ENCODE results near the gene CKS1B.

The CKS1B gene

DNA sequence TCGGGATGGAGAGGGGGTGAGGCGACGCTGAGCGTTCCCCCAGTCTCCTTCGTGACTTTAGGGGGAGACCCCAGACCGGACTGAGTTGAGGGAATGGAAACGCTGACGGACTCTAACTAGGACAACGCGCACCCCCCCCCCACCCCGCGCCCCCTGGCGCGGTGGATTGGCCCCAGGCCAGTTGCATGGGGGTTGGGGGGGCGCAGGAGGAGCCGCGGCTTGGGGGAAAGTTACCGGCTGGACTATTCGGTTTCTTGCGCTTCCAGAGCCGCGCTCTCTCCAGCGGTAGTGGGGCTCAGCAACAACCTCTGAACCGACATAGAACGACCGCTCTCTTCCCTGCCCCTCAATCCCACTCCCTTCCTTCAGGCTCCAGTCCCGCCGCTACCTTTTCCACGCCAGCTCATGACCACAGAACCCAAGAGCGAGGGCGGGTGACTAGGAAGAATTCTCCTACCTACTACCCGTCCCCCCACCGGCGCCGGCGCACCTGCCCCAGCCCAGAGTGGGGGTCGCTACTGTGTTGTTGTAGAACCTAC lies 28.8 kb downstream of the CKS1B start:
- no peak for DNase-seq

DNA sequence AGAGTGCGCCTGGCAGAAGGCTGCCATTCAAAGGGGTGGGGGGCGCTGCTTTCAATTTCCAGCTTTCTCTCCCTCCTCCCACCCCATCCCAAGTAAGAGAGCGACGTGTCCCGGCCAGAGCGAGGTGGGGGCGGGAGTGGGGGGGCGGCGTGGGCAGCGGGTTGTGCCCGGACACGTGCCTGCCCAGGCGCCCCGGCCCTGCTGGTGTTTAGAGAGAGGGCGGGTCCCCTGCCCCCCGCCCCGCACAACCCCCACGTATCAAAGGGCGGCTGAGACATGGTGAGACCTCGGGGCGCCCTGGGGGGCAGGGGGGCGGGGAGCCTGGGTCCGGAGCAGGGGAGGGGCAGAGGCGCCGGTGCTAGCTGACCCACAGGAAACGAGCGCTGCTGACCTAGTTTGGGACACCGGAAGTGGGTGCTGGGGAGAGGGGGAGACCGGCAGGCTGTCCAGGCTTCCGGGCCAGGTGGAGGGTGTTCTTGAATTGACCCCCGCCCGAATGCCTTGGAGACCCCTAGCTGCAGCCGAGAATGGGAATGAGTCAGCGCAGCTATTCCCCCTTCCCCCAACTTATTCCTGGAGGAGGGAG lies 29.4 kb downstream of the CKS1B start:
- DNase-seq = peak; percentile 21

DNA sequence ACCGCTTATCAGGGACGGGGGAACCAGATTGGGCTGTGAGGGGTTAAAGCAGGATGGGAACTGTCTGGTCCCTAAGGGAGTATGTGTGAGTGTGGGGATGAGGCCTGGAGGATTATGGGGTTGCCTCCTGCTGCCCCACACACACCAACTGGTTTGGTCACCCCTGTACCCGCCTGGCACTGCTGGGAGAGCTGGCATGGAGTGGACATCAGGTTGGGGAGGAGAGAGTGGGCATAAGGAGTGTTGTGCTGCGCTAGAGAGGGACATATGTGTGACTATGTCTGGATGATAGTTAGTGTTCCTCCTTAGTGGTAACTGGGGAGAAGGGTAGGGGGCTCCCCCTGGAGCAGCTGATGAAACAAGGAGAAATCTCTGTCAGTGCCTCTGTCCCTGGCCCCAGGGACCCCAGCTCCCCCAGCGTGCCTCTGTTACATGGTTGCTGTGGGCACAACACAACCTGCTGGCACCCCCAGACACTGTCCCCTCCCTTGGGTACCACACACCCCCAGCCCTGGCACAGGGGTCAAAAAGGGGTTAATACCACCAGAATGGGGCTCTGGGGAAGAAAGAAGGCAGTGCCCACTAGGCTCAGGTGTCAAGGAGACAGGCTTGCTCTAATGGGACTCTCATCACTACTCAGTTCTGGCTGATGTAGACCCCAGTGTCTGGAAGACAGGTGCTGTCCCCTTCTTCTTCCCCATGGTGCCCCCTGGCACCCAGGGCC lies 30.0 kb downstream of the CKS1B start:
- no peak for DNase-seq

DNA sequence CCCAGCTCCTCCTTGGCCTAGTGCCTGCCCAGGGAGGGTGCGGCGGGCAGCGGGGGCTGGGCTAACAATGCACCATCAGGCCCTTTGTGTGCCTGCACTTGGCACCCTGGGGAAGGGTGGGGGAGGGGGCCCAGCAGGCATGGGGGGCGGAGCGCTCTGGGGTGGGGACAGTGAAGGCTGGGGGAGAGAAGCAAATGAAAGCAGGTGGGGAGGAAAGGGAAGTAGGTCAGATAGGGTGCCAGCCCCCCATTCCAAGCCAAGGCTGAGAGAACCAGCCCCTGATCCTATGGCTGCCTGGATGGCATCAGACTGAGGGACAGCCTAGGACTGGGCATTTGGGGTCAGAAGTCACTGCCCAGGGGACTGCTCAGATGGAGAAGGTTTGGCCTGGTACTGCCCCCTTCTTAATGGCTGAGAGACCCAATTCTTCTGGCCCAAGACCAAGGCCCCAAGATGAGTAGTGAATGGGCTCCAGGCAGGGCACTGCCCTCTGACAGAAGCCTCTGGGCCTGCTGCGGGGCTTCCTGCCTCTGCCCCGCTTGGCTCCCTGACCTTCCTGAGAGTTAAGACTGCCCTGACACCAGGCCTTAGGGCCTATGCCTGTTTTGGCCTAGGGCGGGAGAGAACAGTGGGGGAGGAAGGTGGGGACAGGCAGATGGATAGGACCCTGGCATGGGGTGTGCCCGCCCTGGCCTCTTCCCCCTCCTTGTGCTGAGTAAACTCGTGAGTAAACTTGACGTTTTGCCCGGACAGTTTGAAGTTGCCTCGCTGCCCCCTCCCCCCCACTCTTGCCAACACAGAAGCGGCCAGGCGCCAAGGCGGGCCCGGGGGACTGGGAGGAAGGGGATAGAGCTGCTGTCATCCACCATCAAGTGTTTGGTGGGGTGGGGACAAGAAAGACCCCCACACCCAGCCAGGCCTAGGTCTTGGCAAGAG lies 30.9 kb downstream of the CKS1B start:
- DNase-seq = no peak

DNA sequence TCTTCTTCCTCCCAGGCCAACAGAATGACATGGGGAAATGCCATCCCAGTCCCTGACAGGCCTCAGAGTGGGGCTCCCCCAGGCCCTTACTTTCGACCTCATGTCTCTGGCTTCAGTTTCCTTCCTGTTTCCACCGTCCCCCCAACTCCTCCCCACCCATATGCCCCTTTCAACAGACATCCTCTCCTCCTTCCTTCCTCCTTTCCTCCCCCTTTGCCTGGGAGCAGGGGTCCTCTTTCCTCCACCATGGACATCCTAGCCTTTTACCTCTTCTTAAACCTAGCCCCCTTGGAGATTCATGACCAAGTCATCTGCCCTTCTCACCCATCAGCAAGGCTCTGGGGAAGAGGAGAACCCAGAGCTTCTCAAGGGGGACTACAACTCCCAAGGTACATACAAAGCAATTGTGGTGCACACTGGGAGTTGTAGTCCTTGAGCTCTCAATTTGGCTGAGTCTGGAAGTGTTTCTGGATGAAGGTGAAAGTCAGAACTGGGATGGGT lies 32.2 kb downstream of the CKS1B start:
- no peak for DNase-seq

DNA sequence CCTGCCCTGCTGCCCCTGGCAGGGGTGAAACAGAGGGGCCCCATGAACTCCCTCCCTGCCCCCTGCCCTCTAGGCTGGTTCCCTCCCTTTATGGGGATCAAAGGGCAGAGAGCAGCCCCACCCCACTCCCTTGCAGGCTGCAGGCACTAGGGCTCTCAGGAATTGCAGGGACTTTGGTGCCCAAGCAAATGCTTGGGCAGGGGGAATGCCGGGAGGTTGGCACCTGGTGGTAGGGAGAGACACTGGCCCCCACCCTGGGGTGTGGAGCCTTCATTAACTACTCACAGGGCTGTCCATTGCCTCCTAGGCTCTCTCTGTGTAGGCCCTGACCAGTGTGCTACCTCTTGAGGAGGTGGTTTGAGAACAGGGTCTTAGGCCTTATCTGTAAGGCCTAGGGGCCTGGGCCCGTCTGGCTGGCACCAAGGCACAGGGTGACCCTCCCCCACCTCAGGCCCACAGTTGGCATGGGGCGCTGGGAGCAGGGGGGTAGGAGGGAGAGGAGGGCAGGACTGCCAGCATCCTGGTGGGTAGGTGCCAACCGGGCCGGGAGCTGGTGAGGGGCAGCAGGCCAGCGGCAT lies 32.9 kb downstream of the CKS1B start:
- no peak for DNase-seq

DNA sequence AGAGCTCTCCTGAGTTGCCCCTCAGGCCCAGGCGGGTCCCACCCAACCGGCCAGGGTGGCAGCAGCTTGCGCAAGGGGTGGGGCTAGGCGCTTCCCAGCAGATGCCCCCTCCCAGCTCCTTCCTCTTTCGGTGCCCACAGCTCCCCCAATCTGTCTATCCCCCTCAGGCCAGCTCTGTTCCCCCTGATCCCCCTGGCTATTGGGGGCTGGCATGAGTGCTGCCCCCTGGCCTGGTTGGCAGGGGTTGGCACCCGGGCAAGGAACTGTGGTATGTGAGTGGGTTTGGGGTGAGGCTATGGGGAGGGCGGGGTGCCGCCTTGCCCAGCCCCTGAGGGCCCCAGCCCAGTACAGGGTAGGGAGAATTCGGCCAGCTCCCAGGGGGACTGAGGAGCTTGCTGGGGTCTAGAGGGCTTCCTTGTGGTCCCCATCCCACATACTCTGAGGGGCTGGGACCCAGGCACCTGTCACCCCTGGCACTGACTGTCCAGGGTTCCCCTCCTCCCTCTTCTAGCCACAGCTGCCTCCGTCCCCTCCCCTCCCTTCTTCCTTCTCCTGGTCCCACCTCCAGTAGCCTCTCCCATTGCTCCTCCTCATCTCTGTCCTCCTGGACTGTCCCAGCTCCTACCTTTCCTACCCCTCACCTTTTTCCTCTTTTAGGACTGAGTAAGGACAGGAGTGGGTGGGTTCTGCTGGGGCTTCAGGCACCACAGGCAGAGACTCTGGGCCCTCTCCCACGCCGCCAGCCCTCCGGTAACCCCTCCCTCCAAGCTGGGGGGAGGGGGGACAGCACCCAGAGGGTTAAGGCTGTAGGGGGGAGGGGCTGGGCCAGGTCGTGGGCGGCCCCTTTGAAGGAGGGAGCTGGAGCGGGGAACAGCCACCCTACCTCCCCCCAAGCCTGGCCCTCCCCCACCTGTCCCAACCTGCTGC lies 33.8 kb downstream of the CKS1B start:
- DNase-seq = no peak

DNA sequence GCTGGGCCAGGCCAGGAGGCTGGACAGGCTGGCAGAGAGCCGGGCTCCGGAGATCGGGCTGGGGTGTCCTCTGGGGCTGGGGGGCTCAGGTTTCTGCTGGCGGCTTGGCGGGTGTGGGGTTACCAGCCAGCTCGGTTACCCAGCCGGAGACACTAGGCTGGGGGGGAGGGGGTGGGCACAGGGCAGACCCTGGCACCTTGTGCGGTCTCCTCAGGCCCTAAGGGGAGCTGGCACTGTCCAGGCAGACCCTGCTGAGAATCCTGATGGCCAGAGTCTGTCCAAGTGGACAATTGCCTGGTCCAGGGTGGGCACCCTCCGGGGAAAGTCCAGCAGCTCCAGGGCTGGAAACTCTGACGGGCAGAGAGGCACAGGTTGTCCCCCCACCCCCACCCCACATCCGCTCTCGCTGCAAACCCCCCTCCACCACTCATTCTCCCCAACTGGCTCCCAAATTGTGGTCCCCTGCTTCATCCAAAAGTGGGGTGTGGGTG lies 34.8 kb downstream of the CKS1B start:
- DNase-seq = no peak

DNA sequence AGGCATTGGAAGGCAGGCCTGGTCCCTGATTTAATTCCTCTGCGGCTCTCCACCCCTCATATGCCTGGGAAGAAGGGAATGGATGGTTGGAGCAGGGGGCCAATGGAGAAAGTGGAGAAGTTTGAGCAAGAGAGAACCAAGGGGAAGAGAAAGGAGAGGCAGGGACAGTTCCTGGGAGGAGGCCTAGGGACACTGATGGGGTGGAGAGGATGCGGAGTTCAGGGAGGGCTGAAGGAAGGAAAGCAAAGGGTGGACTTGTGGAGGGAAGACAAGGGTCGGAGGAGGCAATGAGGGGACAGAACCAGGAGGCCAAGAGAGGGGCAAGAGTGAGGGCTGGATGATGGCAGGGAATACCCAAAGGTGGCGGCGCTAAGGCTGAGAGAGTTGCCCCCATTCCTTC lies 35.3 kb downstream of the CKS1B start:
- DNase-seq = no peak

DNA sequence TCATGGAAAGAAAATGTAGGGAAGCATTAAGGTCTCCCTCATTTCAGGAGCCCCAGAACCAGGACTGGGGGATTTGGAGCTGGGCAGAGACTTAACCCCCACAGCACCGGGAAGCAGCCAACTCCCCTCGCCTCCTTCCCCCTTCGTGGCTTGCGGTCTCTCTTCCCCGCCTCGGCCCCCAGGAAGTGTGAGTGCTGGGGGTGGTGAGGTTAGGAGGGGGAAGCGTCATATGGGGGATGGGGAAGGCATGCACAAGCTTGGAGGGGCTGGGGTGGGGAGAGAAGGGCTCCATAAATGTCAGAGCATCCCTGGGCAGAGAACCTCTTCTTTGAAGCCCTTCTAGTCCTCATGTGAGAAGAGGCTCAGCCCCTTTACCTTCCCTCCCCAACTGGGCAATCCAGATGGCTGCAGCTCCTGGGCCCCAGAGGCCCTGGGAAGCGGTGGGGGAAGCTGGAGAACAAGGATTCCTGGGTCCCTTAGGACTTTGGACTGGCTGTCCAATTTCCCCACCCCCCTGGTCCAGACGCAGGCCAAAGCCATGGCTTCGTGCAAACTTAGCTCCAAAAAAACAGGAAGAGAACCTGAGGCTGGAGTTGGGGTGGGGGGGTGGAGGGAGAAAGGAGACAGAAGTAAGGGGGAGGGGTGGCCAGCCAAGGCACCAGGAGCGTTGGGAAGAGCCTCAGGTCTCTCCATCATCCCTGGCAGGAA lies 35.9 kb downstream of the CKS1B start:
- DNase-seq = no peak

DNA sequence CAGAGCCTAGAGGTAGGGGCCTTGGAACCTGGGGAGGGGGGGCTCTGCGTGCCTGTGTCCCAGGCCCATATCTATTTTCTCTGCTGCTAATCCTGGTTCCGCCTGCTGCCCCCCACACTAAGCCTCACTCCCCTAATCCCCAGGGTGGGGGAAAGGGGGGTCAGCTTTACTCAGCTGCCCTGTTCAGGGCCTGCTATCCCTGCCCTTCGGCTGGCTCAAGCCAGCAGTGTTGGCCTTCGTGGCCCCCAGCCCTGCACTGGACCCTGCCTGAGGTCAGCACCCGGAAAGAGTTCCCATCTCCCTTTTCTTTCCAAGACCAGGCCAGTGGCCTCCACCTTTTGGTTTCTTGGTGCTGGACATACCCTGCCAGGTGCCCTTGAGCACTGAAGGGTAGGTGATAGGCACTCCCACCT lies 36.5 kb downstream of the CKS1B start:
- DNase-seq = no peak

DNA sequence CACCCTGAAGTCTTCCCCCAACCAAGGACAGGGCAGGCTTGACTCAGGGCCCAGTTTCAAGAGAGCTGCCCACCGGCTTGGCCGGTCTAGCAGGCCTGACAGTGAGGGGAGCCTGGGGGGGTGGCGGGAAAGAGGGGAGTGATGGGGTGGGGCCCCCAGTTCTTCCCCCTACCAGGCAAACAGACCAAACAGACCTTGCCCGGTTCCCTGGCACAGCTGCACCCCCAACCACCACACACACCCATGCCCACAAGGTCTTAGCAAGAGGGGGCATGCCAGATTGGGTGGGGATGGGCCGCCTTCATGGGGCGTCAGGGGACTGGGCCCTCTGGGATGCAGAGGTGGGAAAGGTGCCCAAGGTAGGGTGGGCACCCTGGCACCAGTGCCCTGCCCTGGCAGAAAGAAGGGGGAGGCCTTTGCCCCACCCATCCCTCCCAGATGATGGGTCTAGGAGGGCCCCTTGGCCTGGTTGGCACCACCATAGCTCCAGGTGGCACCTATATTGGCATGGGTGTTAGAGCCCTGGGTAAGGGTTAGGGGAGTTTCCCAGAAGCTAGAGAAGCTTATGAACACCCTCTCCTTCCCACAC lies 37.0 kb downstream of the CKS1B start:
- DNase-seq = no peak

DNA sequence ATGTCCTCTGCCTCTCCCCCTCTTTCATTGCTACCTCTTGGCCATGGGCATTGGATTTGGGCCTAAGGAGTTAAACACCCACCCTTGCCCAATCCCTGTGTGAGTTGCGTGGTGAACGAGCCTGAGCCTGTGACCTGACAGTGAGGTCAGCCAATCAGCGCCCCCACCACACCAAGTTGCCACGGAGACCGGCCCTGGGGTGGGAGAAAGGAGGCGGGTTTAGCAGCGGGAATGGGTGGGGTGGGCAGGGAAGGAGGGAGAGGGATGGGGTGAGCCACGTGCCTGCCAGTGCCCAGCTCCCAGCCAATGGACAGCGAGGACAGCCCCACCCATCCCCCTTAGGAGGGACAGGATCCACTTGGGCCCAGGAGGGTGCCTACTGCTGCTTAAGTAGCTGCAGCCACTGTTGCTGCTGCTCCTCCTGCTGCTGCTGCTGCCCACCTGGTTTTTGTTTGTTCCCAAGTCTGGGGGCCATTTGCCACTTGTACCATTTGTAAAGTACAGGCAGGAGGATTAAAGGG lies 37.6 kb downstream of the CKS1B start:
- DNase-seq = no peak

DNA sequence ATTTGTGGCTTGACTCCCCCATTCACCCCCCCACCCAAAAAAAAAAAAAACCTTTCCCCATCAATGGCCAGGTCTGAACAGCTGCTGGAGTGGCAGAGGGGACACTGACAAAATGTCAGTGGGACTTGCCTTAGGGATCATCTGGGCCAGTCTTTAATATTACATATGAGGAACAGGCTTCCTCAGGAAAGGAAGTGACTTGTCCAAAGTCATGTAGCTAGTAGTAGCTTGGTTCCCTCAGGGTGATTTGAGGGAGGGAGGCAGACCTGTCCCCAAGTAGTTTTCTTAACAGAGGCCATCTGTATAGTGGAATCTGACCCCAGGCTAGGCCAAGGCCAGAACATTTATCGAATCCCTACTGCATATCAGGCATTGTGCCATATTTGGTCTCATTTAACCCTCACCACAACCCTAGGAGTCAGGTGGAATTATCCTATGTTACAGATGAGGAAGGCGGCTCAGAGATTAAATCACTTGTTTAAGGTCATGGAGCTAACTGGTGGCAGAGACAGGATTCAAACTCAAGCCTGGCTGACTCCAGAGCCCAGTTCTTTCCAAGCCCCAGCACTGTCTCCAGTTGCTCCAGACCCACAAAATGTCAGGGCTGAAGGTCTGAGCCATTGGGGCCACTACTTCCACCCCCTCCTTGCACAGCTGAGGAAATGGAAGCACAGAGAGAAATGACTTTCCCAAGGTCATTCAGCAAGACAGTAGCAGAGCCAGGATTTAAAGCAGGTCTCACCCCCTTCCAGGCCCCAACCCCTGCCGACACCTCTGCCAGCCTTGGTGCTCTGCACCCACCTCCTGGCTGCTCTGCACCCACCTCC lies 38.5 kb downstream of the CKS1B start:
- no peak for DNase-seq

DNA sequence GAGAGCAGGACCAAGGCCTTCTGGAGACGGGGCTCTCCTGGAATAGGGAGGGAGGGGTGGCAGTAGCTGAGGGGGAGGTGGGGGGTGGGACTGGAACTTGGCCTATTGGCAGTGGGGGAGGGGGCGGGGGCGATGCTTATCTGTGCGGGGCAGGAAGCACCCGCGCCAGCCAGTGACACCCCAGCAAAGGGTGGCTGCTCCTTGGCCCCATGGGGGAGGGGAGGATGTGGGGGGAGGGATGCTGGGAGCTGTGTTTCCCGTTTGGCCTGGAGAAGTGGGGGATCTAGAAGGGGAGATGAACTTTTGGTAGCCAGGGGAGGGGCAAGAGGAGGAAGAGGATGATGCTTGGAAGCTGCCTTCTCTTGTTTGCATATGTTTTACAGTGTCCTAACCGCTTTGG lies 39.2 kb downstream of the CKS1B start:
- no peak for DNase-seq

DNA sequence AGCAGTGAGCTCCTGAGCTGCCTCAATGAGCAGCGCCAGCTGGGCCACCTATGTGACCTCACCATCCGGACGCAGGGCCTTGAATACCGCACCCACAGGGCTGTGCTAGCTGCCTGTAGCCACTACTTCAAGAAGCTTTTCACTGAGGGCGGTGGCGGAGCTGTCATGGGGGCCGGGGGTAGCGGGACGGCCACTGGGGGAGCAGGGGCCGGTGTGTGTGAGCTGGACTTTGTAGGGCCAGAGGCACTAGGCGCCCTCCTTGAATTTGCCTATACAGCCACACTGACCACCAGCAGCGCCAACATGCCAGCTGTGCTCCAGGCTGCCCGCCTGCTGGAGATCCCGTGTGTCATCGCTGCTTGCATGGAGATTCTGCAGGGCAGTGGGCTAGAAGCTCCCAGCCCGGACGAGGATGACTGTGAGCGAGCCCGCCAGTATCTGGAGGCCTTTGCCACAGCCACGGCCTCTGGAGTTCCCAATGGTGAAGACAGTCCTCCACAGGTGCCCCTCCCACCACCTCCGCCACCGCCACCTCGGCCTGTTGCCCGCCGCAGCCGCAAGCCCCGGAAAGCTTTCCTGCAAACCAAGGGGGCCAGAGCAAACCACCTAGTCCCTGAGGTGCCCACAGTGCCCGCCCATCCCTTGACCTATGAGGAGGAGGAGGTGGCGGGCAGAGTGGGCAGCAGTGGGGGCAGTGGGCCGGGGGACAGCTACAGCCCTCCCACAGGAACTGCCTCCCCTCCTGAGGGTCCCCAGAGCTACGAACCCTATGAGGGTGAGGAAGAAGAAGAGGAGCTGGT lies 40.4 kb downstream of the CKS1B start:
- no peak for DNase-seq

DNA sequence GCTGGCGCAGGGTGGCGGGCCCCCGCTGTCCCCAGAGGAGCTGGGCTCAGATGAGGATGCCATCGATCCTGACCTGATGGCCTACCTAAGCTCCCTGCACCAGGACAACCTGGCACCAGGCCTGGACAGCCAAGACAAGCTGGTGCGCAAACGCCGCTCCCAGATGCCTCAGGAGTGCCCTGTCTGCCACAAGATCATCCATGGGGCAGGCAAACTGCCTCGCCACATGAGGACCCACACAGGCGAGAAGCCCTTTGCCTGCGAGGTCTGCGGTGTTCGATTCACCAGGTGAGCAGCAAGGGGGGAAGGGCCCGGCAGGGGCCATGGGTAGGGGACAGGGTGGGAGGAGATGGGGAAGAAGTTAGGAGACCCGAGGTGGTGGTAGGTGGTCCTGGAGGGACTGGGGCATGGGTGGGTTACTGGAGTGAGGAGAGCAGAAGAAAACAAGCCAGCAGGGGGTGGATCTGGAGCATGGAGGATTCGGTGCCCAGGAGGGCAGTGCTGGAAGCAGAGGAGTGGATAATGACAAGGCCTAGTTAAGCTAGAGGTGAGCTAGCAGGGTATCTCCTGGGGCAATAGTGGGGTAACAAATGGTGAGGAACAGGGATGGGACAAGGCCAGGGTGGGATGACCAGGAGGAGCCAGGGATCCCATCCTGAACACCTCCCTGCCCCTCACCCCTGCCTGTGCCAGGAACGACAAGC lies 41.2 kb downstream of the CKS1B start:
- no peak for DNase-seq

Measured in amniotic stem cell (primary cell).